LNCAP (cell line): ENCODE measurements around the gene ARFIP1.

ENCODE experiments used
- CTCF ChIP-seq: fragments of 450-650 bp; IDR thresholded peaks from 2 replicates; pipeline ENCODE4 v1.5.1; 2017; ENCODE audit warnings: mild to moderate bottlenecking

Gene ARFIP1

GRCh38 chr4:152747444-152747843 lies 32.3 kb upstream of the ARFIP1 start:
- TF ChIP-seq CTCF: no peak

- TF ChIP-seq CTCF: no peak
Observed at GRCh38 chr4:152748619-152749018, 31.1 kb upstream of the ARFIP1 start.

GRCh38 chr4:152763796-152764195 lies 16.0 kb upstream of the ARFIP1 start:
- TF ChIP-seq CTCF: no peak

- no peak for TF ChIP-seq CTCF
Observed at GRCh38 chr4:152771741-152772533, 7.8 kb upstream of the ARFIP1 start.

- no peak for TF ChIP-seq CTCF
Observed at GRCh38 chr4:152773339-152773738, 6.4 kb upstream of the ARFIP1 start.

- TF ChIP-seq CTCF: no peak
Observed at GRCh38 chr4:152773953-152774352, 5.8 kb upstream of the ARFIP1 start.

GRCh38 chr4:152776352-152776751 lies 3.4 kb upstream of the ARFIP1 start:
- TF ChIP-seq CTCF: no peak

GRCh38 chr4:152777488-152777887 lies 2.3 kb upstream of the ARFIP1 start:
- no peak for TF ChIP-seq CTCF
